ENCODE measurements around the gene NFIC.

DNA sequence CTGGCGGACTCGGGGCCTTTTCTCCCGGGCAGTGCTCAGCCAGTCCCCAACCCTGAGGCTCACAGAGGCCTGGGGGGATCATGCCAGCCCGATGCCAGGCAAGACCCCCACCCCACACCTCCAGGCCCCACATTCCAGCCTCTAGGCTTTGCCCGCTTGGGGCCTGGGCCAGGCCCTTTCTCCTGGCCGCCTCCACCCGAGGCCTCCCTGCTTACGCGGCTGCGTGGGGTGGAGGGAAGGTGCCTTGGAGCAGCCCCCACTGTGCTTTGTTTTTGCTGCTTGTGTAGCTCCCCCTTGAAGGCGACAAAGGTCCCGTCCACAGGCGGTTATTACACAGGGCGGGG, 75.6 kb downstream of the NFIC start:
- TF ChIP-seq, protein P1, sequence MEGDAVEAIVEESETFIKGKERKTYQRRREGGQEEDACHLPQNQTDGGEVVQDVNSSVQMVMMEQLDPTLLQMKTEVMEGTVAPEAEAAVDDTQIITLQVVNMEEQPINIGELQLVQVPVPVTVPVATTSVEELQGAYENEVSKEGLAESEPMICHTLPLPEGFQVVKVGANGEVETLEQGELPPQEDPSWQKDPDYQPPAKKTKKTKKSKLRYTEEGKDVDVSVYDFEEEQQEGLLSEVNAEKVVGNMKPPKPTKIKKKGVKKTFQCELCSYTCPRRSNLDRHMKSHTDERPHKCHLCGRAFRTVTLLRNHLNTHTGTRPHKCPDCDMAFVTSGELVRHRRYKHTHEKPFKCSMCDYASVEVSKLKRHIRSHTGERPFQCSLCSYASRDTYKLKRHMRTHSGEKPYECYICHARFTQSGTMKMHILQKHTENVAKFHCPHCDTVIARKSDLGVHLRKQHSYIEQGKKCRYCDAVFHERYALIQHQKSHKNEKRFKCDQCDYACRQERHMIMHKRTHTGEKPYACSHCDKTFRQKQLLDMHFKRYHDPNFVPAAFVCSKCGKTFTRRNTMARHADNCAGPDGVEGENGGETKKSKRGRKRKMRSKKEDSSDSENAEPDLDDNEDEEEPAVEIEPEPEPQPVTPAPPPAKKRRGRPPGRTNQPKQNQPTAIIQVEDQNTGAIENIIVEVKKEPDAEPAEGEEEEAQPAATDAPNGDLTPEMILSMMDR (IDR thresholded peaks at IDR 0.05): no peak
- TF ChIP-seq POLR2A (IDR thresholded peaks at IDR 0.05): no peak

All from tibial nerve (tissue), 3 donors.